HepG2 (cell line): Measurements from ENCODE around the gene CCDC97. TPM values are rescaled to one million over a fixed set of nuclear protein-coding genes. Genes with fewer than 3 reads are reported as not detected.

Source experiments
- AGO2 ChIP-seq: fragments of 200-400 bp; formaldehyde crosslinking; optimal IDR thresholded peaks from 2 replicates; pipeline ENCODE3; 2017; ENCODE audit warnings: mild to moderate bottlenecking, low read depth, low read length, moderate library complexity
- ATF3 ChIP-seq: sonication (generic); formaldehyde crosslinking; IDR thresholded peaks from 2 replicates; pipeline ENCODE4 v1.4.0; 2020; ENCODE audit warnings: missing genetic modification reagents
- BORCS8-MEF2B ChIP-seq: sonication (generic); formaldehyde crosslinking; IDR thresholded peaks from 2 replicates; pipeline ENCODE4 v1.8.0; 2022; ENCODE audit warnings: mild to moderate bottlenecking, missing genetic modification reagents
- CEBPB ChIP-seq: IDR thresholded peaks from 2 replicates; pipeline ENCODE4 v1.6.1; 2011; ENCODE audit warnings: low read depth, low read length, improper control_type of control experiment, borderline replicate concordance
- DMTF1 ChIP-seq: sonication (generic); formaldehyde crosslinking; IDR thresholded peaks from 2 replicates; pipeline ENCODE4 v1.4.0; 2020; ENCODE audit warnings: mild to moderate bottlenecking, missing genetic modification reagents
- HMGA1 ChIP-seq: sonication (generic); formaldehyde crosslinking; conservative IDR thresholded peaks from 2 replicates; pipeline ENCODE4 v1.4.0; 2020; ENCODE audit warnings: missing genetic modification reagents
- IRX3 ChIP-seq: sonication (generic); formaldehyde crosslinking; IDR thresholded peaks from 2 replicates; pipeline ENCODE4 v1.8.1; 2023; ENCODE audit warnings: mild to moderate bottlenecking, low read depth, missing genetic modification reagents, borderline replicate concordance
- RFXANK ChIP-seq: IDR thresholded peaks from 2 replicates; pipeline ENCODE4 v1.6.1; 2016
- ZKSCAN8 ChIP-seq: IDR thresholded peaks from 2 replicates; pipeline ENCODE4 v1.6.1; 2016; ENCODE audit warnings: borderline replicate concordance, missing genetic modification reagents, missing compliant biosample characterization
- ZNF101 ChIP-seq: sonication (generic); formaldehyde crosslinking; IDR thresholded peaks from 2 replicates; pipeline ENCODE4 v1.4.0; 2020; ENCODE audit warnings: mild to moderate bottlenecking, low read depth, missing genetic modification reagents, borderline replicate concordance
- ZNF263 ChIP-seq: sonication (generic); formaldehyde crosslinking; IDR thresholded peaks from 2 replicates; pipeline ENCODE4 v1.4.0; 2020; ENCODE audit warnings: missing genetic modification reagents
- ZNF282 ChIP-seq: fragments of 450-650 bp; IDR thresholded peaks from 2 replicates; pipeline ENCODE4 v1.6.1; 2018; ENCODE audit not compliant: partially characterized antibody
- ZNF468 ChIP-seq: sonication (generic); formaldehyde crosslinking; IDR thresholded peaks from 2 replicates; pipeline ENCODE4 v1.8.0; 2022; ENCODE audit warnings: mild to moderate bottlenecking, moderate library complexity, missing genetic modification reagents
- ZNF512B ChIP-seq: sonication (generic); formaldehyde crosslinking; IDR thresholded peaks from 2 replicates; pipeline ENCODE4 v1.5.1; 2020; ENCODE audit warnings: missing genetic modification reagents, mild to moderate bottlenecking, borderline replicate concordance
- ZNF619 ChIP-seq: sonication (generic); formaldehyde crosslinking; IDR thresholded peaks from 2 replicates; pipeline ENCODE4 v1.4.0; 2020; ENCODE audit warnings: mild to moderate bottlenecking, missing genetic modification reagents
- ZNF704 ChIP-seq: sonication (generic); formaldehyde crosslinking; IDR thresholded peaks from 2 replicates; pipeline ENCODE4 v1.8.1; 2023; ENCODE audit warnings: mild to moderate bottlenecking, inconsistent platforms, moderate library complexity, missing genetic modification reagents, borderline replicate concordance
- ZNF790 ChIP-seq: sonication (generic); formaldehyde crosslinking; IDR thresholded peaks from 2 replicates; pipeline ENCODE4 v1.8.0; 2022; ENCODE audit warnings: missing genetic modification reagents, mild to moderate bottlenecking, borderline replicate concordance
- polyA plus RNA-seq, 8 experiments: library from polyadenylated mRNA; depleted of rRNA in 3 of 8; stranded (reverse) in 7 of 8; unstranded in 1 of 8; fragments of >200 nt; fragmentation: Illumina TruSeq in 4 of 8; extraction: Trizol in 4 of 8; gene quantifications; 2 replicates each; pipeline versions ENCODE4 v1.2.1 to v1.2.3, GENCODE V29; 2011 to 2016; ENCODE audit warnings: low read depth in 4 of 8, missing spikeins in 1 of 8, mixed read lengths in 1 of 8; ENCODE audit not compliant: insufficient read depth in 1 of 8
- total RNA-seq, 5 experiments: library from RNA; depleted of rRNA; stranded (reverse); fragments of >200 nt; fragmentation: Illumina TruSeq; extraction: Trizol; gene quantifications; 2 replicates each; pipeline ENCODE4 v1.2.3, GENCODE V29; 2016; ENCODE audit warnings: low read depth in 1 of 5
- TF ChIP-seq, protein P1 (sequence below): IDR thresholded peaks from 2 replicates; pipeline ENCODE4 v1.6.1; 2016; ENCODE audit warnings: low read depth
- TF ChIP-seq, protein P2 (sequence below): sonication (generic); formaldehyde crosslinking; IDR thresholded peaks from 2 replicates; pipeline ENCODE4 v1.4.0; 2020; ENCODE audit warnings: mild to moderate bottlenecking, missing genetic modification reagents

CCDC97 gene
- total and polyA plus RNA-seq, 2 of the 13 experiments (the other 11 are each of a cell fraction or from before 2014, with no cell fraction given): 6.2 to 7.3 TPM

GRCh38 chr19:41354343-41354953 lies 44.5 kb downstream of the CCDC97 start (continued):
- no peak for TF ChIP-seq ZNF512B (CRISPR knock-in tag)
- TF ChIP-seq ZNF619 (CRISPR knock-in tag): no peak
- no peak for TF ChIP-seq RFXANK (CRISPR knock-in tag)
- no peak for TF ChIP-seq ZKSCAN8
- no peak for TF ChIP-seq BORCS8-MEF2B (CRISPR knock-in tag)
- TF ChIP-seq ZNF704: no peak
- TF ChIP-seq HMGA1 (CRISPR knock-in tag): no peak
- peak; percentile 37 for TF ChIP-seq AGO2
- no peak for TF ChIP-seq ZNF468
- TF ChIP-seq ZNF263 (CRISPR knock-in tag): no peak
- TF ChIP-seq, protein P1, sequence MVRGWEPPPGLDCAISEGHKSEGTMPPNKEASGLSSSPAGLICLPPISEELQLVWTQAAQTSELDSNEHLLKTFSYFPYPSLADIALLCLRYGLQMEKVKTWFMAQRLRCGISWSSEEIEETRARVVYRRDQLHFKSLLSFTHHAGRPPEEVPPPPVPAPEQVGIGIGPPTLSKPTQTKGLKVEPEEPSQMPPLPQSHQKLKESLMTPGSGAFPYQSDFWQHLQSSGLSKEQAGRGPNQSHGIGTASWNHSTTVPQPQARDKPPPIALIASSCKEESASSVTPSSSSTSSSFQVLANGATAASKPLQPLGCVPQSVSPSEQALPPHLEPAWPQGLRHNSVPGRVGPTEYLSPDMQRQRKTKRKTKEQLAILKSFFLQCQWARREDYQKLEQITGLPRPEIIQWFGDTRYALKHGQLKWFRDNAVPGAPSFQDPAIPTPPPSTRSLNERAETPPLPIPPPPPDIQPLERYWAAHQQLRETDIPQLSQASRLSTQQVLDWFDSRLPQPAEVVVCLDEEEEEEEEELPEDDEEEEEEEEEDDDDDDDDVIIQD: no peak
- TF ChIP-seq DMTF1 (CRISPR knock-in tag): no peak
- TF ChIP-seq ZNF790: no peak
- no peak for TF ChIP-seq IRX3 (CRISPR knock-in tag)
- TF ChIP-seq, protein P2, sequence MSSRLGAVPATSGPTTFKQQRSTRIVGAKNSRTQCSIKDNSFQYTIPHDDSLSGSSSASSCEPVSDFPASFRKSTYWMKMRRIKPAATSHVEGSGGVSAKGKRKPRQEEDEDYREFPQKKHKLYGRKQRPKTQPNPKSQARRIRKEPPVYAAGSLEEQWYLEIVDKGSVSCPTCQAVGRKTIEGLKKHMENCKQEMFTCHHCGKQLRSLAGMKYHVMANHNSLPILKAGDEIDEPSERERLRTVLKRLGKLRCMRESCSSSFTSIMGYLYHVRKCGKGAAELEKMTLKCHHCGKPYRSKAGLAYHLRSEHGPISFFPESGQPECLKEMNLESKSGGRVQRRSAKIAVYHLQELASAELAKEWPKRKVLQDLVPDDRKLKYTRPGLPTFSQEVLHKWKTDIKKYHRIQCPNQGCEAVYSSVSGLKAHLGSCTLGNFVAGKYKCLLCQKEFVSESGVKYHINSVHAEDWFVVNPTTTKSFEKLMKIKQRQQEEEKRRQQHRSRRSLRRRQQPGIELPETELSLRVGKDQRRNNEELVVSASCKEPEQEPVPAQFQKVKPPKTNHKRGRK (CRISPR knock-in tag): no peak
- TF ChIP-seq ZNF101 (CRISPR knock-in tag): no peak
- no peak for TF ChIP-seq ATF3
- TF ChIP-seq ZNF282: no peak
- no peak for TF ChIP-seq CEBPB
